Measurements from ENCODE around the gene MAML2.

Gene MAML2

DNA sequence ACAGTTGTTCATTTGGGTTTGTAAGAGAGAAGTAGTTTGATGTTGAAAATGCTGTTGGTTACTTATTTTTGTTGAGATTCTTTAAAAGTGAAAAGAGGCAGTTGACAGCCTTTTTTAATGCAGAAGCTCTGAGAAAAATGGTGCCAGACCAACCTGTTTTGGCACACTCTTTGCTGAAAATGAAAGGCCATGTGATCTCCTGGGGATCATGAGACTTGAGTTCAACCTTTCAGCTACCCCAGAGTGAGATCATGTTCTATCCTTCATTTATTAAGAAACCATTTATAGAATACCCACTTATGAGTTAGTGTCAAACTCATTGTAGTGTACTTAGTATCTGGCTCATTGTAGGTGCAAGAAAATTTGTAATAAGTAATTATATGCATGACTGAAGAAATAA, 196.2 kb downstream of the MAML2 start:
- DNase-seq (ENCODE audit: low read depth in 1 of 2, low spot score in 1 of 2) = no peak
- Histone ChIP-seq H3K4me3 (replicated peaks; ENCODE audit: insufficient read depth, low read length) (no peak overlapping the region), H3K27ac (replicated peaks) (no peak overlapping the region), H3K27me3 (ENCODE audit: insufficient read depth, poor library complexity, severe bottlenecking) (no peaks in the 10 kb centered on the region)
- no peak for TF ChIP-seq GABPA (IDR thresholded peaks at IDR 0.05; ENCODE audit: low read depth)
- no peak for TF ChIP-seq SPI1 (IDR thresholded peaks at IDR 0.05; ENCODE audit: borderline replicate concordance, low read depth)
- TF ChIP-seq, protein P1, sequence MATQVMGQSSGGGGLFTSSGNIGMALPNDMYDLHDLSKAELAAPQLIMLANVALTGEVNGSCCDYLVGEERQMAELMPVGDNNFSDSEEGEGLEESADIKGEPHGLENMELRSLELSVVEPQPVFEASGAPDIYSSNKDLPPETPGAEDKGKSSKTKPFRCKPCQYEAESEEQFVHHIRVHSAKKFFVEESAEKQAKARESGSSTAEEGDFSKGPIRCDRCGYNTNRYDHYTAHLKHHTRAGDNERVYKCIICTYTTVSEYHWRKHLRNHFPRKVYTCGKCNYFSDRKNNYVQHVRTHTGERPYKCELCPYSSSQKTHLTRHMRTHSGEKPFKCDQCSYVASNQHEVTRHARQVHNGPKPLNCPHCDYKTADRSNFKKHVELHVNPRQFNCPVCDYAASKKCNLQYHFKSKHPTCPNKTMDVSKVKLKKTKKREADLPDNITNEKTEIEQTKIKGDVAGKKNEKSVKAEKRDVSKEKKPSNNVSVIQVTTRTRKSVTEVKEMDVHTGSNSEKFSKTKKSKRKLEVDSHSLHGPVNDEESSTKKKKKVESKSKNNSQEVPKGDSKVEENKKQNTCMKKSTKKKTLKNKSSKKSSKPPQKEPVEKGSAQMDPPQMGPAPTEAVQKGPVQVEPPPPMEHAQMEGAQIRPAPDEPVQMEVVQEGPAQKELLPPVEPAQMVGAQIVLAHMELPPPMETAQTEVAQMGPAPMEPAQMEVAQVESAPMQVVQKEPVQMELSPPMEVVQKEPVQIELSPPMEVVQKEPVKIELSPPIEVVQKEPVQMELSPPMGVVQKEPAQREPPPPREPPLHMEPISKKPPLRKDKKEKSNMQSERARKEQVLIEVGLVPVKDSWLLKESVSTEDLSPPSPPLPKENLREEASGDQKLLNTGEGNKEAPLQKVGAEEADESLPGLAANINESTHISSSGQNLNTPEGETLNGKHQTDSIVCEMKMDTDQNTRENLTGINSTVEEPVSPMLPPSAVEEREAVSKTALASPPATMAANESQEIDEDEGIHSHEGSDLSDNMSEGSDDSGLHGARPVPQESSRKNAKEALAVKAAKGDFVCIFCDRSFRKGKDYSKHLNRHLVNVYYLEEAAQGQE (IDR thresholded peaks at IDR 0.05; ENCODE audit: insufficient replicate concordance, low read depth) = no peak
- TF ChIP-seq POLR2AphosphoS5 (IDR thresholded peaks at IDR 0.05; ENCODE audit: low read depth) = no peak

DNA sequence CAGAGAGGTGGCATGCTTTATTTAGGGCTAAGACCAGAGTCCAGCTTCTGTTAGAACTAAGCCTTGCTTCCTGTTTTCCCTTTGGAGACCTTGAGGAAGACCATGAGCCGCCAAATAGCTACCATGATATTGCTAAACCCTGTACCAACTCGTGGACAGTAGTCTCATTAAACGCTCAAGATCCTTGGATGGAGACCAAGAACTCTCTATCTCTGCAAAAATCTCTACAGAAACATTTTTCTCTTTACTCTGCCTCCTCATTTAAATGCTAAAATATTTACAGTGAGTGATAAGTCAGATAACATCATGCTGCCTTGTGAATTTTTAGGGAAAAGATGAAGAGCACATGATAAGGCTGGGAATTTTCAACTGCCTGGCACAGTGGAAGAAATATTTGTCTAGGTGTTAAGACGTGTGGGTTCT, 197.8 kb downstream of the MAML2 start:
- TF ChIP-seq SPI1 (IDR thresholded peaks at IDR 0.05; ENCODE audit: borderline replicate concordance, low read depth) = no peak
- no peak for TF ChIP-seq POLR2AphosphoS5 (IDR thresholded peaks at IDR 0.05; ENCODE audit: low read depth)
- TF ChIP-seq, protein P1 (IDR thresholded peaks at IDR 0.05; ENCODE audit: insufficient replicate concordance, low read depth) = no peak
- no peak for TF ChIP-seq GABPA (IDR thresholded peaks at IDR 0.05; ENCODE audit: low read depth)
- TF ChIP-seq, protein P2, sequence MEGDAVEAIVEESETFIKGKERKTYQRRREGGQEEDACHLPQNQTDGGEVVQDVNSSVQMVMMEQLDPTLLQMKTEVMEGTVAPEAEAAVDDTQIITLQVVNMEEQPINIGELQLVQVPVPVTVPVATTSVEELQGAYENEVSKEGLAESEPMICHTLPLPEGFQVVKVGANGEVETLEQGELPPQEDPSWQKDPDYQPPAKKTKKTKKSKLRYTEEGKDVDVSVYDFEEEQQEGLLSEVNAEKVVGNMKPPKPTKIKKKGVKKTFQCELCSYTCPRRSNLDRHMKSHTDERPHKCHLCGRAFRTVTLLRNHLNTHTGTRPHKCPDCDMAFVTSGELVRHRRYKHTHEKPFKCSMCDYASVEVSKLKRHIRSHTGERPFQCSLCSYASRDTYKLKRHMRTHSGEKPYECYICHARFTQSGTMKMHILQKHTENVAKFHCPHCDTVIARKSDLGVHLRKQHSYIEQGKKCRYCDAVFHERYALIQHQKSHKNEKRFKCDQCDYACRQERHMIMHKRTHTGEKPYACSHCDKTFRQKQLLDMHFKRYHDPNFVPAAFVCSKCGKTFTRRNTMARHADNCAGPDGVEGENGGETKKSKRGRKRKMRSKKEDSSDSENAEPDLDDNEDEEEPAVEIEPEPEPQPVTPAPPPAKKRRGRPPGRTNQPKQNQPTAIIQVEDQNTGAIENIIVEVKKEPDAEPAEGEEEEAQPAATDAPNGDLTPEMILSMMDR (IDR thresholded peaks at IDR 0.05; ENCODE audit: insufficient read depth, low read length) = no peak
- Histone ChIP-seq H3K27me3 (ENCODE audit: insufficient read depth, poor library complexity, severe bottlenecking) (no peaks in the 10 kb centered on the region), H3K27ac (replicated peaks) (no peak overlapping the region), H3K4me3 (replicated peaks; ENCODE audit: insufficient read depth, low read length) (no peak overlapping the region)
- DNase-seq (ENCODE audit: low read depth in 1 of 2, low spot score in 1 of 2) = no peak

DNA sequence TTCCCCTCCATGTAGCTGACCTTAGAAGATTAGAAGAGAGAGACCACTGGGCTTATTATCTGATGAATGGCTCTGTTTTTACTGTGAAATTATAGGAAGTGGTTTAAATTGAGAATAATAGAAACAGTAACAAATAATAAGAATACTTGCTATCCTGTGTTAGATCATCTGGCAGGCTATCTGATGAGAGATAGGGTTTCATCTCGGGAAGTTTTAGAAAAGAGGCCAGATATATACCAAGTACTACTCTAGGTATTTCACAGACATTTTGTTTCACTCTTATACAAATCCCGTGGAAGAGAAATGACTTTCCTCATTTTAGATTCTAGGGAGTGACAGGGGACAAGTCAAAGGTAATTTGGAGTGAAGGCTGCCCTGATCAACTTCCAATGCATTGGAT, 198.4 kb downstream of the MAML2 start:
- TF ChIP-seq, protein P1 (IDR thresholded peaks at IDR 0.05; ENCODE audit: insufficient replicate concordance, low read depth) = no peak
- TF ChIP-seq SPI1 (IDR thresholded peaks at IDR 0.05; ENCODE audit: borderline replicate concordance, low read depth) (no peak), GABPA (IDR thresholded peaks at IDR 0.05; ENCODE audit: low read depth) (no peak), POLR2AphosphoS5 (IDR thresholded peaks at IDR 0.05; ENCODE audit: low read depth) (no peak)
- TF ChIP-seq, protein P2 (IDR thresholded peaks at IDR 0.05; ENCODE audit: insufficient read depth, low read length) = no peak
- no peak overlapping the region for H3K4me3 ChIP-seq (replicated peaks; ENCODE audit: insufficient read depth, low read length)
- DNase-seq (ENCODE audit: low read depth in 1 of 2, low spot score in 1 of 2) = no peak
- H3K27ac ChIP-seq (replicated peaks) = no peak overlapping the region
- no peaks in the 10 kb centered on the region for H3K27me3 ChIP-seq (ENCODE audit: insufficient read depth, poor library complexity, severe bottlenecking)

Measured in HL-60 (cell line).